GM23338 (cell line): ENCODE data around the gene CTNS.

Experiments
- CREB1 ChIP-seq: fragments of 250-450 bp; sonication (Bioruptor Pico); IDR thresholded peaks from 2 replicates; pipeline ENCODE4 v1.5.0; 2020; ENCODE audit warnings: low read depth, mild to moderate bottlenecking, moderate library complexity
- CTCF ChIP-seq, 2 experiments: fragments of 200-600 bp in 1 of 2; sonication (generic) in 1 of 2; conservative IDR thresholded peaks; 2 replicates each; pipeline versions ENCODE4 v1.5.1 to v1.6.1; 2016 to 2017; ENCODE audit warnings: antibody characterized with exemption in 2 of 2, low read depth in 2 of 2, mild to moderate bottlenecking in 2 of 2, moderate library complexity in 1 of 2
- EZH2 ChIP-seq: fragments of 200-600 bp; sonication (generic); IDR thresholded peaks from one replicate; pipeline ENCODE4 v1.8.0; 2017; ENCODE audit warnings: antibody characterized with exemption, mild to moderate bottlenecking, low read depth; ENCODE audit not compliant: unreplicated experiment
- EZH2phosphoT487 ChIP-seq: fragments of 200-600 bp; sonication (generic); IDR thresholded peaks from one replicate; pipeline ENCODE4 v1.8.1; 2018; ENCODE audit warnings: antibody characterized with exemption; ENCODE audit not compliant: unreplicated experiment
- NANOG ChIP-seq: IDR thresholded peaks from 2 replicates; pipeline ENCODE4 v1.6.1; 2016; ENCODE audit warnings: antibody characterized with exemption, borderline replicate concordance
- POLR2AphosphoS5 ChIP-seq: IDR thresholded peaks from 2 replicates; pipeline ENCODE4 v1.6.1; 2016; ENCODE audit warnings: antibody characterized with exemption, low read depth
- REST ChIP-seq: IDR thresholded peaks from one replicate; pipeline ENCODE4 v1.6.1; 2018; ENCODE audit warnings: antibody characterized with exemption; ENCODE audit not compliant: unreplicated experiment
- ZNF331 ChIP-seq: fragments of 250-450 bp; sonication (Bioruptor Pico); IDR thresholded peaks from 2 replicates; pipeline ENCODE4 v1.5.0; 2020; ENCODE audit warnings: low read depth, mild to moderate bottlenecking, moderate library complexity
- ZNF462 ChIP-seq: fragments of 250-450 bp; sonication (Bioruptor Pico); IDR thresholded peaks from 2 replicates; pipeline ENCODE4 v1.5.0; 2020; ENCODE audit warnings: mild to moderate bottlenecking, moderate library complexity

GRCh38 chr17:3683054-3683511 is 46.5 kb downstream of the CTNS start:
- TF ChIP-seq CTCF (conservative IDR thresholded peaks at IDR 0.05; ENCODE audit: low read depth in 2 of 2) (peak; percentile 94 to 100), CREB1 (CRISPR knock-in tag) (no peak), EZH2phosphoT487 (no peak), POLR2AphosphoS5 (no peak), ZNF331 (CRISPR knock-in tag) (no peak), EZH2 (no peak), REST (no peak), NANOG (no peak), ZNF462 (CRISPR knock-in tag) (no peak)
